Measurements from ENCODE around the gene ZNF862.
"Not testable (repeated sequence)": the region's sequence is repeated elsewhere in the genome, so short reads cannot be mapped to it uniquely, and the experiment has no call there.

The ZNF862 gene

DNA sequence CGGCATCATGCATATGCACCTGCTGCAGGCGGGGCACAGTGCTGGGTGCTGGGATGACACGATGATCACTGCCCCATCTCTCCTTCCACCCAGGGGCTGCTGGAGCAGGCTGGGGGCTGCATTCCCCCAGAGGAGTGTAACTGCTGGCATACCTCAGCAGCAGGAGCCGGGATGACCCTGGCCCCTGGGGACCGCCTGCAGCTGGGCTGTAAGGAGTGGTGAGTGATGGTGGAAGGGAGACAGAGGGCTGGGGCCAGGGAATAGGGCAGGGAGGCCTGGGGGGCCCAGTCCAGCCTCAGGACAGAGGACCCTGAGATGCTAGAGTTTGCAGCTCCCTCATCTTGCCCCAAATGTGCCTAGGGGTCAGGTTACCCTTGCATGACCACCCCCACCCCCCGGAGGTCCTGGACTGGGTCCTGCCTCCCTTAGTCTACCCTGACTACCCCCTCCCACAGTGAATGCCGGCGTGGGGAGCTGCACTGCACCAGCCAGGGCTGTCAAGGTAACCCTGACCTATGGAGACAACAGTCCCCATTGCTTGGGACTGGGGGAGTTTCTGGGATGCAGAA is 14.5 kb upstream of the ZNF862 start:
- no peak for DNase-seq (ENCODE audit: low read depth in 3 of 3, low spot score in 1 of 3)

- DNase-seq (ENCODE audit: low read depth in 3 of 3, low spot score in 1 of 3) = no peak
Observed at GRCh38 chr7:149824301-149824741, 13.9 kb upstream of the ZNF862 start.

DNA sequence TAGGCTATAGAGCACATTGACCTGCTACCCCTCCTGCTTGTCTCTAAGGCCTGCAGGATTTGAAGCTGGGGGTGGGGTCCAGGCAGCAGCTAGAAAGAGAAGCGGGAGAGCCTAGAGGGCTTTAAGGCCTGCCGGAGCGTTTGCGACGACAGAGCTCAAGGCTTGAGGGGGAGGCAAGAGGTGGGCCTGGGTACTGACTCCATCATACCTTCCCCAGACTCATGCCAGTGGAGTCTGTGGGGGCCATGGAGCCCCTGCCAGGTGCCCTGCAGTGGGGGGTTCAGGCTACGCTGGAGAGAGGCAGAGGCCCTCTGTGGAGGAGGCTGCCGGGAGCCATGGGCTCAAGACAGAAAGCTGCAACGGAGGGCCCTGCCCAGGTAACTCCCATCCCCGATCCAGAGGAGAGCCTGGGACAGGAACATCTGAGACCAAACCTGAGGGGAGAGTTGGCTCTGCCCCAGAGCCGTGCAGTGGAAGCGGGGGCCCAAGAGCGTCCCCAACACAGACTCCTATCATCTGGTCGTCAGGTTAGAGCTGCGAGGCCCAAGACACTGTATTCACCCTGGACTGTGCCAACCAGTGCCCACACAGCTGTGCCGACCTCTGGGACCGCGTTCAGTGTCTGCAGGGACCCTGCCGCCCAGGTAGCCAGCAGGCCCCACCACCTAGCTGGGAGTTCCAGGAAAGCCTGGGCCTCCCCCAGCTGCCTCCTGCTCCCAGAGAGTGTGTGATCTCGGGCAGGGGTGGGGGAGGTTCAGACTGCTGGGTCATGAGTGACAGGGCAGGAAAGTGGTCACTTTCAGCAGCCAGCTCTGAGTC is 13.2 kb upstream of the ZNF862 start:
- no peak for DNase-seq (ENCODE audit: low read depth in 3 of 3, low spot score in 1 of 3)

DNA sequence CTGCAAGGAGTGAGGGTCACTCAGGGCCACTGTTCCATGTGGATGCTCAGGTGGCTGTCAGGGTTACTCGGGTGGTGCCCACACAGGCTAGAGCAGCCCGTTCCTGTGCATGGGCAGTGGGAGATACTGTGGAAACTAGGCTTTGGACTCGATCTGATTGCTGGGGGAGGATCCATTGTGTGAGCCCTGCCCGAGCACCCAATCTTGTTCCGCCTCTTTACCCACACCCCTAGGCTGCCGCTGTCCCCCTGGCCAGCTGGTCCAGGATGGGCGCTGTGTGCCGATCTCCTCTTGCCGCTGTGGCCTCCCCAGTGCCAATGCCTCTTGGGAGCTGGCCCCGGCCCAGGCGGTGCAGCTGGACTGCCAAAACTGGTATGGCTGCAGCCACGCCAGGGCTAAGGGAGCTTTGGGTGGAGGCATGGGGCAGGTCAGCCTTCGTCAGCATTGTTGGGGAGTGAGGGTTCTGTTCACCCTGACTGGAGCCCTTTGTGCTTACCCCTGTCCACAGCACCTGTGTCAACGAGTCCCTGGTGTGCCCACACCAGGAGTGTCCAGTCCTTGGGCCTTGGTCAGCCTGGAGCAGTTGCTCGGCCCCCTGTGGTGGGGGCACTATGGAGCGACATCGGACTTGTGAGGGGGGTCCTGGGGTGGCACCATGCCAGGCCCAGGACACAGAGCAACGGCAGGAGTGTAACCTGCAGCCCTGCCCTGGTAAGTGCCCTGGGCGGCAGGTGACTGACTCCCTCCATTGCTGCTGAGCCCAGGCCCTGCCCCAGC is 12.4 kb upstream of the ZNF862 start:
- no peak for DNase-seq (ENCODE audit: low read depth in 3 of 3, low spot score in 1 of 3)

DNA sequence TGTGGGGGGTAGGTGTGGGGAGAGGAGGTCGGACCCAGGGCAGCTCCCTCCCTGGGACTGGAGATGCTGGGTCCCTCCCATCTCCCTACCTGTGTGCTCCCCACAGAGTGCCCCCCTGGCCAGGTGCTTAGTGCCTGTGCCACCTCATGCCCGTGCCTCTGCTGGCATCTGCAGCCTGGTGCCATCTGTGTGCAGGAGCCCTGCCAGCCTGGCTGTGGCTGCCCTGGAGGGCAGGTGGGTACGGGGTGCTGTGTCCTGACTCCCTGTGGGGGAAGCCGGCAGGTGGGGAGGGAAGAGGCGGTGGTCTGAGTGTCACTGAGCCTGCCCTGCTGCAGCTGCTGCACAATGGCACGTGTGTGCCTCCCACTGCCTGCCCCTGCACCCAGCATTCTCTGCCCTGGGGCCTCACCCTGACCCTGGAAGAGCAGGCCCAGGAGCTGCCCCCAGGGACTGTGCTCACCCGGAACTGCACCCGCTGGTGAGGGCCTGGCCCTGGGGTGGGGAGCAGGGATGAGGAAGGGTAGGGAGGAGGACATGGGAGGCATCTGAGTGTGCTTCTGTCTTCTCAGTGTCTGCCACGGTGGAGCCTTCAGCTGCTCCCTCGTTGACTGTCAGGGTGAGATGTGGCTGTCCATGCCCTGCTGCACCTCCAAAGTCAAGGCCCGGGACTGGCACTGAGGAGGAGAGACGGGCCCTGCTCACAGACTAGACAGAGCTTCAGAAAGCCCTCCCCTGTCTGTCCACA is 11.7 kb upstream of the ZNF862 start:
- no peak for DNase-seq (ENCODE audit: low read depth in 3 of 3, low spot score in 1 of 3)

GRCh38 chr7:149827089-149827981 is 10.8 kb upstream of the ZNF862 start:
- no peak for DNase-seq (ENCODE audit: low read depth in 3 of 3, low spot score in 1 of 3)

GRCh38 chr7:149828357-149829309 is 9.5 kb upstream of the ZNF862 start:
- DNase-seq (ENCODE audit: low read depth in 3 of 3, low spot score in 1 of 3) = no peak

DNA sequence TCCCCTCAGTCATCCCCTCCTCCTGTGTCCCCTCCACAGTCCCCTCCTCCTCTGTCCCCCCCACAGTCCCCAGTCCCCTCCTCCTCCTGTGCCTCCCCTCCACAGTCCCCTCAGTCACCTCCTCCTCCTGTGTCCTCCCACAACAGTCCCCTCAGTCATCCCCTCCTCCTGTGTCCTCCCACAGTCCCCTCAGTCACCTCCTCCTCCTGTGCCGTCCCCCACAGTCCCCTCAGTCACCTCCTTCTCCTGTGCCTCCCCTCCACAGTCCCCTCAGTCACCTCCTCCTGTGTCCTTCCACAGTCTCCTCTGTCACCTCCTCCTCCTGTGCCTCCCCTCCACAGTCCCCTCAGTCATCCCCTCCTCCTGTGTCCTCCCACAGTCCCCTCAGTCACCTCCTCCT is 7.6 kb upstream of the ZNF862 start:
- not testable (repeated sequence) for DNase-seq (ENCODE audit: low read depth in 3 of 3, low spot score in 1 of 3)

DNA sequence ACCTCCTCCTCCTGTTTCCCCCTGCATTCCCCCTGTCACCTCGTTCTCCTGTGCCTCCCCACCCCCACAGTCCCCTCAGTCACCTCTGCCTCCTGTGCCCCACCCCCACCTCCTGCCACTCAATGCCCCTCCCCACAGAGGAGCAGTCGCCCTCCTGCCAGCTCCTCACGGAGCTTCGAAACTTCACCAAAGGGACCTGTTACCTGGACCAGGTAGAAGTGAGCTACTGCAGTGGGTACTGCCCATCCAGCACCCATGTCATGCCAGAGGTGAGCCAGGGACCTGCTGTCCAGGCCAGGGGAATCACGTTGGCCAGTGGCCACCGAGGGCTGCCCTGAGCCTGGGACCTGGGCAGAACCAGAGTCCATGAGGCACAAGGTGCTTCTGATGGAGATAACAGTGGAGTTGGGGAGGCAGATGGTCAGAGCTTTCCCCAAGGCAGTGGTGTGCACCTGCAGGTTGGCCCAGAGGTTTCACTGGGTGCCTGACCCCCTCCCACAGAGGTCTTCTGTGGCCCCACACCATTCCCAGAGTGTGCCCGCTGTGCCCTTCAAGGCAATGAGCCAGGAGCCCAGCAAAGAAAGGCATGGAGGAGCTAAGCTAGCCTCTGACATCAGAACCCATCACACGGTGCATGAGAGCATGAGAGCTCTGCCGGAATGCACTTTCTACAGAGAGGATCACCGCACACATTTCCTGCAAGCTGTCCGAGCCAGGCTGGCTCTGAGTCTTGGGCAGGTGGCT is 7.0 kb upstream of the ZNF862 start:
- DNase-seq (ENCODE audit: low read depth in 3 of 3, low spot score in 1 of 3) = no peak

- DNase-seq (ENCODE audit: low read depth in 3 of 3, low spot score in 1 of 3) = no peak
Observed at GRCh38 chr7:149831741-149832219, 6.4 kb upstream of the ZNF862 start.

DNA sequence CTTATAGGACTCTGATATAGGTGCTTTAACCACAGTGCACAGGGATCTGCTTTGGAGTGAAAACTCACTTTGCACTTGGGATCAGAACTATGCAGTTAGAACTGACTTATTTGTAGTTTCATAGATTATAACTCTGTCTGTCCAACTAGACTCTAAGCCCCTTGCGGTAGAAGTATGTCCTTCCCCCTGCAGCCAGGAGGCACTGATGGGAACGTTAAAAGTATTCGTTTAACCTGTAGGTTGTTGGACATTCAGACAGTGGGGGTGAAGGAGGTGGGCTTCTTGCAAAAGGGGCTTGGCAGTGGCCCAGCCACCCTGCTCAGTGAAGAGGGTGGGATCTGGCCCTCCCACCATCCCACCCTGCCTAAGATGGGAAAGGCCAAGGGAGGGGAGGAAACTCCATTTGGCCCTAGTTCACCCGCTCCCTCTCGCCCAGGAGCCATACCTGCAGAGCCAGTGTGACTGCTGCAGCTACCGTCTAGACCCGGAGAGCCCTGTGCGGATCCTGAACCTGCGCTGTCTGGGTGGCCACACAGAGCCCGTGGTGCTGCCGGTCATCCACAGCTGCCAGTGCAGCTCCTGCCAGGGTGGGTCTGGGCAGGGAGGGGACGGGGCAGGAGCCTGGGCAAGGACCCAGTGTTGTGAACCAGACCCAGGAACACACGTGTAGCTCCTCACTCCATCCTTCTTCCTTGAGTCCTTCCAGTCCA is 5.7 kb upstream of the ZNF862 start:
- no peak for DNase-seq (ENCODE audit: low read depth in 3 of 3, low spot score in 1 of 3)

DNA sequence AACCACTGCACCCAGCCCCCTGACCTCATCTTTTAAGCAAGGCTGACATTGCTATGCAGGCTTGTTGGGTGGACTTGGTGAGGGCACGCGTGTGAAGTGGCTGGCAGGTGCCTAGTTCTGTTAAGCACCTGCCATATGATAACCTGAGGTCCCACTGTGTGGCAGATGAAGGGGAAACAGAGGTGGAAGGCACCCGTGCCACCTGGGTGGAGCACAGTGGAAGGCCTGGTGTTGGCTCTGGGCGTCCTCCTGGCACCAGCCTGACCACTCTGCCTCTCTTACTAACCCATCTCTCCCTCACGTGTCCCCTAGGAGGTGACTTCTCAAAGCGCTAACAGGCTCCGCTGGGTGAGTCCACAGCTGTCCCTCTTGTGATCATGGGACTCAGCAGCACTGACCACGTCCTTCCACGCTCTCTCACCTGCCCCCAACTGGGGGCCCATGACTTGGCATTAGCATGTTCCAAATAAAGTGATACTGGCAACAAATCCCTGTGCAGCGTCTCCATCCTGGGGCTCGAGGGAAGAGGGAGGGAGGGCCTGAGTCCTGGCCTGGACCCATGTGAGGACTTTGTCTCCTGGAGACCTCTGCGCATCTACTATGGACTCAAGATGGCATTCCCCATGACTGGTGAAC is 4.6 kb upstream of the ZNF862 start:
- DNase-seq (ENCODE audit: low read depth in 3 of 3, low spot score in 1 of 3) = no peak

- no peak for DNase-seq (ENCODE audit: low read depth in 3 of 3, low spot score in 1 of 3)
Observed at GRCh38 chr7:149834601-149835000, 3.6 kb upstream of the ZNF862 start.

DNA sequence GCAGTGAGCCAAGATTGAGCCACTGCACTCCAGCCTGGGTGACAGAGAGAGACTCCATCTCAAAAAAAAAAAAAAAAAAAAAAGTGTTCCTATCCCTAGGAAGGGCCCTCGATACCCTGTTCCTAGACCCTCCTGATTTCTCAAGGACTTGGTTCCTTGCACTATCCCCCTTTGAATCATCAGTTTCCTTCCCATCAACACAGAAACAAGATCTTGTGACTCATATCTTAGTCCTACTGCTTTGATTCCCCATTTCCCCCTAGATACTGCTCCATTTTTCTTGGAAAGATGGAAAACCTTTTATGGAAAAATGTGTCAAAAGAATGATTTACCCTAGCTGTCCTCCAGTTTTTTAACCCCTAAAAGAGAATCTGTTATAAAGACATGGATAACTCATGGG is 1.7 kb upstream of the ZNF862 start:
- no peak for DNase-seq (ENCODE audit: low read depth in 3 of 3, low spot score in 1 of 3)

DNA sequence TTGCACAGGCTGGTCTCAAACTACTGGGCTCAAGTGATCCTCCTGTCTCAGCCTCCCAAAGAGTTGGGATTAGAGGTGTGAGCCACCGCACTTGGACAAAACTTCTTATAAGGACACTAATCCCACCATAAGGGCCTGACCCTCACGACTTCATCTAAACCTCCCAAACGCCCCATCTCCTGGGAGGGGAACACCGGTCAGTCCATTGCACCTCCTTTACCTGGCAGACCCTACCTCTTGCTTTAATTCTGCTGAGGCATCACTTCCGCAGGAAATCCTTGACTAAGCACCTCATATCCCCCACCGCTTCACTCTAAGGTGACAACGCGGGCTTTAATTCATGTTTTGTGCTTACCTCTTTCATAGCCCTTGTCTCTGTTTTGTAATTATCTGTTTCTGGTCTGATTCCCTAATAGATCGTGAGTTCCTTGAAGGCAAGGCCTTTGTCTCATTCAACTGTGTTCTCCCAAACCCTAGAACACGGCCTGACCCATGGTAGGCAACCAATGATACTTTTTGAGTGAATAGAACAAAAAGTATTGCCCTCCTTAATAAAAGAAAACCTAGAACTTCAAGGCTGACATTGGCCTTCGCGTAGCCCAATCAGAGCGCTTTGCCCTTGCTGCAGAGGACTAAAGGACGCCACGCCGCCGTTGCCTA is 481 bp upstream of the ZNF862 start:
- no peak for DNase-seq (ENCODE audit: low read depth in 3 of 3, low spot score in 1 of 3)

DNA sequence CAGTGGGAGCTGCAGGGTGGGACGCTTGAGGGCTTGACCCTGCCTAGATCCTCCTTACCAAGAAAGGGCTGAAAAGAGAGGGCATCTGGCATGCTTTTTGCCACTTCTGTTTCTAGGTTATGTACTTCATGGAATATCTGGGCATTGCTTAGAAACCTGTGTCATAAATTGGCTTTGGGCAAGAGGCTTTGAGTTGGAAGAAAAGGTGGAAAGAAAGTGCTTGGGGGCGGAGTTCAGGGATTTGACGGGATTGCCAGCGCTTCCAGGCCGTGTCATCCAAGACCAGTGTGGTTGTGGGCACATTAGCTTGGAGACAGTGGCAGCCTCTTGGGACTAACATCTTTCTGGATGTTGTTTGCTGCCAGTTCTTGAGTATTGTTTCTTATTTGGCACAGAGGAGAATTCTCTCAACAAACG is 825 bp downstream of the ZNF862 start:
- DNase-seq (ENCODE audit: low read depth in 3 of 3, low spot score in 1 of 3) = no peak

DNA sequence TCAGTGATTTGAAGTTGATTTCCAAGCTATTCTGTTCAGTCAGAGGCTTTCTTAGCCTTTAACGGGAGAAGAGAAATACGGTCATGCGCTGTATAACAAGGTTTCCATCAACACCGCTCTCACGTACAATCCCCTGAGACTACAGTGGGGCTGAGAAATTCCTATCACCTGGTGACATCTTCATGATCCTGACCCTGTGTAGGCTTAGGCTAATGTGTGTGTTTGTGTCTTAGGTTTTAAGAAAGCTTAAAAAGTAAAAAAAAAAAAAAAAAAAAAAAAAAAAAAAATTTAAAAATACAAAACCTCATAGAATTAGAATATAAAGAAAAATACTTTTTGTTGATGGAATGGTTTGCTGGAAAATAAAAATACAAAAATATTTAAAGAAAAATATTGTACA is 1.8 kb downstream of the ZNF862 start:
- no peak for DNase-seq (ENCODE audit: low read depth in 3 of 3, low spot score in 1 of 3)

All from stimulated activated CD4-positive, alpha-beta T cell treated with anti-CD3 and anti-CD28 coated beads, TNF-alpha, amount 100 ng/mL, for 1 hour (primary cell).